Ovary (tissue), 3 donors: ENCODE data around the gene SLC25A53.
A peak's percentile ranks its signal among the peaks of the same experiment; 100 is the strongest.

Experiments used
- CTCF ChIP-seq, 3 donors: fragments of 450-650 bp in 2 of 3; fragments of 200-600 bp in 1 of 3; IDR thresholded peaks; one replicate each; pipeline versions ENCODE4 v1.5.1 to v1.8.0; 2016 to 2022; ENCODE audit warnings: antibody characterized with exemption in 3 of 3, mild to moderate bottlenecking in 1 of 3
- POLR2A ChIP-seq: fragments of 450-650 bp; IDR thresholded peaks from one replicate; pipeline ENCODE4 v1.6.1; 2017; ENCODE audit warnings: antibody characterized with exemption, mild to moderate bottlenecking, moderate library complexity
- donor health status: DM: no; HTN: no; CAD: no.

GRCh38 chrX:104136241-104137019, 20.4 kb downstream of the SLC25A53 start:
- peak; percentile 51 to 73 (median 61) for TF ChIP-seq CTCF (IDR thresholded peaks at IDR 0.05)
- no peak for TF ChIP-seq POLR2A
